ENCODE results near the gene NRL. TPM values are rescaled to one million over a fixed set of nuclear protein-coding genes. Genes with fewer than 3 reads are reported as not detected.

The NRL gene
- total RNA-seq, 1 experiment from 2014 or later = 1.4 TPM

- ATAC-seq = no peak
- in situ Hi-C loops (cut with HindIII; ENCODE audit: low pct_unique_long_range_greater_than_20kb, low sequenced_read_pairs) = no loop called here
- BruUV-seq (replicated peaks) = no TSS peak
- H3K4me1 ChIP-seq (ENCODE audit: control insufficient read depth, insufficient read depth, low read length) = peaks cover 6% of the 10 kb centered on the region; the same call in 1 of the 2 replicates
- H3K36me3 ChIP-seq (ENCODE audit: control insufficient read depth, insufficient read depth, low read length) = no peaks in the 10 kb centered on the region; the same call in 1 of the 2 replicates
- H3K27ac ChIP-seq (ENCODE audit: low read length) = no peak overlapping the region
- no peak for DNase-seq (ENCODE audit: low read depth, low spot score)
- no peaks in the 10 kb centered on the region for H3K27me3 ChIP-seq (ENCODE audit: control insufficient read depth, insufficient read depth, low read length)
- POLR2A ChIA-PET = no interaction called here
- TF ChIP-seq REST (IDR thresholded peaks at IDR 0.05; ENCODE audit: insufficient read depth in 1 of 2, low read depth in 2 of 2, low read length in 1 of 2) (no peak), SIN3A (IDR thresholded peaks at IDR 0.05; ENCODE audit: borderline replicate concordance, insufficient read depth, low read depth, low read length) (no peak), POLR2AphosphoS5 (IDR thresholded peaks at IDR 0.05; ENCODE audit: low read depth, low read length) (no peak), TCF7L2 (IDR thresholded peaks at IDR 0.05; ENCODE audit: low read depth, low read length) (no peak), CTCF (IDR thresholded peaks at IDR 0.05) (no peak)
- CTCF ChIA-PET = no interaction called here
- H3K4me3 ChIP-seq (ENCODE audit: low read depth in 2 of 2, low read length in 2 of 2) = no peak overlapping the region
- intact Hi-C loops (cut with micrococcal nuclease; ENCODE audit: unreplicated experiment) = no loop called here
- no peaks in the 10 kb centered on the region for H3K9me3 ChIP-seq (ENCODE audit: control insufficient read depth, insufficient read depth, low read depth, low read length)
Measured at GRCh38 chr14:24085215-24085614, 29.5 kb downstream of the NRL start.

- Histone ChIP-seq H3K4me1 (ENCODE audit: control insufficient read depth, insufficient read depth, low read length) (peaks cover 9% of the 10 kb centered on the region; the same call in 1 of the 2 replicates), H3K27me3 (ENCODE audit: control insufficient read depth, insufficient read depth, low read length) (no peaks in the 10 kb centered on the region), H3K36me3 (ENCODE audit: control insufficient read depth, insufficient read depth, low read length) (no peaks in the 10 kb centered on the region; the same call in 1 of the 2 replicates), H3K4me3 (ENCODE audit: low read depth in 2 of 2, low read length in 2 of 2) (no peak overlapping the region), H3K27ac (ENCODE audit: low read length) (no peak overlapping the region), H3K9me3 (ENCODE audit: control insufficient read depth, insufficient read depth, low read depth, low read length) (no peaks in the 10 kb centered on the region)
- CTCF ChIA-PET = no interaction called here
- ATAC-seq (no peak), DNase-seq (ENCODE audit: low read depth, low spot score) (no peak)
- in situ Hi-C loops (cut with HindIII; ENCODE audit: low pct_unique_long_range_greater_than_20kb, low sequenced_read_pairs) (no loop called here), intact Hi-C loops (cut with micrococcal nuclease; ENCODE audit: unreplicated experiment) (no loop called here)
- POLR2A ChIA-PET = no interaction called here
- BruUV-seq (replicated peaks) = no TSS peak
- TF ChIP-seq REST (IDR thresholded peaks at IDR 0.05; ENCODE audit: insufficient read depth in 1 of 2, low read depth in 2 of 2, low read length in 1 of 2) (no peak), TCF7L2 (IDR thresholded peaks at IDR 0.05; ENCODE audit: low read depth, low read length) (no peak), POLR2AphosphoS5 (IDR thresholded peaks at IDR 0.05; ENCODE audit: low read depth, low read length) (no peak), SIN3A (IDR thresholded peaks at IDR 0.05; ENCODE audit: borderline replicate concordance, insufficient read depth, low read depth, low read length) (no peak), CTCF (IDR thresholded peaks at IDR 0.05) (no peak)
Measured at GRCh38 chr14:24084440-24084839, 30.3 kb downstream of the NRL start.
